ENCODE data around the gene MOGAT3. TPM values are rescaled to one million over a fixed set of nuclear protein-coding genes. Genes with fewer than 3 reads are reported as not detected.

Gene MOGAT3
- total RNA-seq, 4 donors from 2014 or later = 91.4 to 195 (median 123) TPM; not detected in 1

GRCh38 chr7:101216001-101216859 lies 15.4 kb upstream of the MOGAT3 start:
- Histone ChIP-seq H3K4me3 (peak overlapping the region; percentile 67 to 87 (median 81)), H3K27me3 (no peaks in the 10 kb centered on the region), H3K27ac (peak overlapping the region; percentile 87 to 96 (median 90)), H3K36me3 (peaks cover 0 to 43% (median 0%) of the 10 kb centered on the region in 3 donors), H3K4me1 (peaks cover 0 to 37% (median 12%) of the 10 kb centered on the region in 4 donors), H3K9me3 (no peaks in the 10 kb centered on the region)
- DNase-seq = no peak
- TF ChIP-seq POLR2A (IDR thresholded peaks at IDR 0.05) (no peak), CTCF (IDR thresholded peaks at IDR 0.05) (no peak)

- Histone ChIP-seq H3K36me3 (peaks cover 0 to 82% (median 0%) of the 10 kb centered on the region in 3 donors), H3K27ac (no peak overlapping the region), H3K4me1 (peaks cover 0 to 14% (median 6%) of the 10 kb centered on the region in 4 donors), H3K9me3 (no peaks in the 10 kb centered on the region), H3K4me3 (no peak overlapping the region), H3K27me3 (no peaks in the 10 kb centered on the region)
- DNase-seq = no peak
- TF ChIP-seq POLR2A (IDR thresholded peaks at IDR 0.05) (no peak), CTCF (IDR thresholded peaks at IDR 0.05) (no peak)
Observed at GRCh38 chr7:101212014-101212413, 11.2 kb upstream of the MOGAT3 start.

- H3K27ac ChIP-seq = no peak overlapping the region
- peaks cover 0 to 86% (median 0%) of the 10 kb centered on the region in 3 donors for H3K36me3 ChIP-seq
- no peak overlapping the region for H3K4me3 ChIP-seq
- TF ChIP-seq CTCF (IDR thresholded peaks at IDR 0.05) = no peak
- no peak for TF ChIP-seq POLR2A (IDR thresholded peaks at IDR 0.05)
- H3K4me1 ChIP-seq = peaks cover 0 to 10% (median 3%) of the 10 kb centered on the region in 4 donors
- no peaks in the 10 kb centered on the region for H3K9me3 ChIP-seq
- DNase-seq = no peak
- no peaks in the 10 kb centered on the region for H3K27me3 ChIP-seq
Observed at GRCh38 chr7:101211501-101211900, 10.7 kb upstream of the MOGAT3 start.

GRCh38 chr7:101210143-101210542 lies 9.3 kb upstream of the MOGAT3 start:
- H3K27ac ChIP-seq = no peak overlapping the region
- DNase-seq = no peak
- peaks cover 0 to 89% (median 0%) of the 10 kb centered on the region in 3 donors for H3K36me3 ChIP-seq
- H3K27me3 ChIP-seq = no peaks in the 10 kb centered on the region
- no peak overlapping the region for H3K4me3 ChIP-seq
- no peaks in the 10 kb centered on the region for H3K4me1 ChIP-seq
- H3K9me3 ChIP-seq = no peaks in the 10 kb centered on the region
- TF ChIP-seq POLR2A (IDR thresholded peaks at IDR 0.05) = no peak
- no peak for TF ChIP-seq CTCF (IDR thresholded peaks at IDR 0.05)

- H3K4me3 ChIP-seq = no peak overlapping the region
- H3K9me3 ChIP-seq = no peaks in the 10 kb centered on the region
- no peaks in the 10 kb centered on the region for H3K27me3 ChIP-seq
- no peak for TF ChIP-seq CTCF (IDR thresholded peaks at IDR 0.05)
- TF ChIP-seq POLR2A (IDR thresholded peaks at IDR 0.05) = no peak
- no peaks in the 10 kb centered on the region for H3K4me1 ChIP-seq
- H3K36me3 ChIP-seq = peaks cover 0 to 76% (median 0%) of the 10 kb centered on the region in 3 donors
- H3K27ac ChIP-seq = no peak overlapping the region
- DNase-seq = no peak
Observed at GRCh38 chr7:101208794-101209193, 8.0 kb upstream of the MOGAT3 start.
